ENCODE measurements around the gene DPYSL5.

- TF ChIP-seq TAF1 (IDR thresholded peaks at IDR 0.05; ENCODE audit: borderline replicate concordance, insufficient read depth, low read length) (no peak), SIN3A (IDR thresholded peaks at IDR 0.05; ENCODE audit: borderline replicate concordance, insufficient read depth, low read length) (no peak), POLR2AphosphoS5 (IDR thresholded peaks at IDR 0.05; ENCODE audit: low read depth, low read length) (no peak), FOXP2 (optimal IDR thresholded peaks at IDR 0.05; ENCODE audit: borderline replicate concordance, extremely low read depth, extremely low read length, insufficient read depth) (no peak)
- TF ChIP-seq, protein P1, sequence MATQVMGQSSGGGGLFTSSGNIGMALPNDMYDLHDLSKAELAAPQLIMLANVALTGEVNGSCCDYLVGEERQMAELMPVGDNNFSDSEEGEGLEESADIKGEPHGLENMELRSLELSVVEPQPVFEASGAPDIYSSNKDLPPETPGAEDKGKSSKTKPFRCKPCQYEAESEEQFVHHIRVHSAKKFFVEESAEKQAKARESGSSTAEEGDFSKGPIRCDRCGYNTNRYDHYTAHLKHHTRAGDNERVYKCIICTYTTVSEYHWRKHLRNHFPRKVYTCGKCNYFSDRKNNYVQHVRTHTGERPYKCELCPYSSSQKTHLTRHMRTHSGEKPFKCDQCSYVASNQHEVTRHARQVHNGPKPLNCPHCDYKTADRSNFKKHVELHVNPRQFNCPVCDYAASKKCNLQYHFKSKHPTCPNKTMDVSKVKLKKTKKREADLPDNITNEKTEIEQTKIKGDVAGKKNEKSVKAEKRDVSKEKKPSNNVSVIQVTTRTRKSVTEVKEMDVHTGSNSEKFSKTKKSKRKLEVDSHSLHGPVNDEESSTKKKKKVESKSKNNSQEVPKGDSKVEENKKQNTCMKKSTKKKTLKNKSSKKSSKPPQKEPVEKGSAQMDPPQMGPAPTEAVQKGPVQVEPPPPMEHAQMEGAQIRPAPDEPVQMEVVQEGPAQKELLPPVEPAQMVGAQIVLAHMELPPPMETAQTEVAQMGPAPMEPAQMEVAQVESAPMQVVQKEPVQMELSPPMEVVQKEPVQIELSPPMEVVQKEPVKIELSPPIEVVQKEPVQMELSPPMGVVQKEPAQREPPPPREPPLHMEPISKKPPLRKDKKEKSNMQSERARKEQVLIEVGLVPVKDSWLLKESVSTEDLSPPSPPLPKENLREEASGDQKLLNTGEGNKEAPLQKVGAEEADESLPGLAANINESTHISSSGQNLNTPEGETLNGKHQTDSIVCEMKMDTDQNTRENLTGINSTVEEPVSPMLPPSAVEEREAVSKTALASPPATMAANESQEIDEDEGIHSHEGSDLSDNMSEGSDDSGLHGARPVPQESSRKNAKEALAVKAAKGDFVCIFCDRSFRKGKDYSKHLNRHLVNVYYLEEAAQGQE (IDR thresholded peaks at IDR 0.05; ENCODE audit: insufficient read depth in 1 of 2, low read depth in 2 of 2, low read length in 2 of 2), result no peak
These were observed 130.2 kb downstream of the DPYSL5 start for GRCh38 chr2:26978061-26978596.

Measured in PFSK-1 (cell line).